Measurements from ENCODE around the gene SHB.

- TF ChIP-seq CTCF (IDR thresholded peaks at IDR 0.05) (no peak), ZFX (IDR thresholded peaks at IDR 0.05; ENCODE audit: borderline replicate concordance) (no peak)
These were observed 15.5 kb upstream of the SHB start for GRCh38 chr9:38084556-38084880.

All from 22Rv1 (cell line).